NK-92 treated with Interleukin-12 subunit alpha and Interleukin-12 subunit beta, amount 100 ng/mL, for 24 hours (cell line): Measurements from ENCODE around the gene NT5M.
"Not testable (repeated sequence)": the region's sequence is repeated elsewhere in the genome, so short reads cannot be mapped to it uniquely, and the experiment has no call there.

ENCODE experiments used
- DNase-seq: peaks from one replicate; lab custom pipeline; 2025; lab: John Stamatoyannopoulos, UW

NT5M gene

DNA sequence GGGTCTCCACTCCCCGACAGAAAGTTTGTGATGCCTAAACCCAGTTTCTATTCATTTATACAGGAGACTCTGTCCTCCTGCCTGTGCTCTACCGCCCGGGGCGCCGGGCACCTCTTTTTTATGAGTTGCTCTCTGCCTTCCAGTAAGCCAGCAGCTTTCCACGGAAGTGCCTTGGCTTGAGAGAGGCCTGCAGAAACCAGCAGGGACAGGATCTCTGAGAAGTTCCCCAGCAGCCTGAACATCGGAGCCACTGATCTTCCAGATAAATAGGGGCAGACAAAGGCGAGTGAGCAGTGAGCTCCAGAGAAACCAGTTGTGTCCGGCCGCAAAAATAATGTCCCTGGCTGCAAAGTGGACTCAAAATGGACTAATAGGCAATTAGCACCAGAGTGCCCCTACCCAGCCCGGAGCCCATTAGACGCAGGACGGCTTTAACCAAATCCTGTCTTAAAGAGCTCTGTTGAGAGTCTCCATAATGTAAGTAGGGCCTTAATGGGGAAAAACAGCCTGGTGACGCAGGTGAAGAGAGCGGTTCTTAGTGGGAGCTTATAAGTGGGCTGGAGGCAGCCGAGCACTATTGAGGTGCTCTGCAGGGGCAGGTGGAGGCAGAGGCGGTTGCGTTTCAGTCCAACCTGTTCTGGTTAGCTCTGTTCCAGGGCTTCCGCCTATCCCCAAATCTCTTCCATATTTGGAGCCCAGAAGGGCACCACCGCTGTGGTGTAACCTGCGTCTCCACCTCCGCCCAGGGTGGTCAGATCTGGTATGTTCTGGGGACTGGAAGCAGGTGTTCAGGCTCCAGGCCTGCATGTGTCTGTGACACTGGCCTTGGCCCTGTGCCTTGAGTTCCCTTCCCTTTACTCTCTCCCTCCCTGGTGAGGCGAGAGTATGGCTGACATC is 74.1 kb downstream of the NT5M start:
- DNase-seq = no peak

DNA sequence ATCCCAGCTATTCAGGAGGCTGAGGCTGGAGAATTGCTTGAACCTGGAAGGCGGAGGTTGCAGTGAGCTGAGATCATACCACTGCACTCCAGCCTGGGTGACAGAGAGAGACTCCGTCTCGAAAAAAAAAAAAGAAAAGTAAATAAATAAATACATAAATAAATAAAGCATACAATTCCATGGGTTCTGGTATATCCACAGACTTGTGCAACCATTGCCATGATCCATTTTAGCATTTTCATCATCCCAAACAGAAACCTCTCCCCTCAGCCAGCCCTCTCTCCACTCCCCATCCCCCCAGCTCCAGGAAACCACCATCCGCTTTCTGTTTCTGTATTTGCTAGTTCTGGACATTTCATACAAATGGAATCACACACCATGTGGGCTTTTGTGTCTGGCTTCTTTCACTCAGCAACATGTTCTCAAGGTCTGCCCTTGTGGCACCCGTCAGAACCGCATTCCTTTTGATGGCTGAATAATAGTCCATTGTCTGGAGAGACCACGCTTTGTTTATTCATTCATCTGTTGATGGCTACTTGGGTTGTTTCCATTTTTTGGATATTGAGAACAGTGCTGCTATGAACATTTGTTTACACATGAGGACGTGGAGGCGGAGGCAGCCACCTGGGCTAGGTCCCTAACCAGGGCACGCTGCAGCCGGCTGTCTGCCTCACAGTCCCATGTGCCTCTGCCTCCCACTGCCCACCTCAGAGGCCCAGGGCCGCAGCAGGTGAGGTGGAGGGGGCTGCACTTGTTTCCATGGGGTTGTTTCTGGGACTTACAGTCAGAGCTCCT is 76.2 kb downstream of the NT5M start:
- DNase-seq = no peak

GRCh38 chr17:17380145-17380925 is 77.2 kb downstream of the NT5M start:
- no peak for DNase-seq

DNA sequence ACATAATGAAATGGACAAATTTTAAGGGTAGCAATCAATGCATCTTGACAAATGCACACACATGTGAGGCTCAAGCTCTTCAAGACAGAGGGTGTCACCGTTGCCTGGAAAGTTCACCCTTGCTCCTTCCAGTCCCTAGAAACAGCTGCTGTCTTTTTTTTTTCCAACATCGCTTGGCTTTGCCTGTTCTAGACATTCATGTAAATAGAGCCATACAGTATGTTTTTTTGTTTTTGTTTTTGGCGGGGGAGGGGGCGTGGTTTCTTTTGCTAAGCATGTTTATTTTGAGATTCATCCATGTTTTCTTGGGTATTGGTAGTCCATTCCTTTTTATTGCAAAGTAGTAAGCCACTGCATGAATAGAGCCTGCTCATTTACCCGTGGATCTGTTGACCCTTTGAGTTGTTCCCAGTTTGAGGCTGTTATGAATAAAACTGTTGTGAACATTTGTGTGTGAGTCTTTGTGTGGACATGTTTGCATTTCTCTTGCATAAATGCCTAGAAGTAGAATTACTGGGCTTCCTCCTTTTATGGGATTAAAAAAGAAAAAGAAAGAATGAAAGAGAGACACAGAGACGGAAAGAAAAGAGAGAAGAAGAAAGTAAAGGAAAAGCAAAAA is 78.4 kb downstream of the NT5M start:
- DNase-seq = no peak

GRCh38 chr17:17382065-17382459 is 78.9 kb downstream of the NT5M start:
- DNase-seq = no peak

DNA sequence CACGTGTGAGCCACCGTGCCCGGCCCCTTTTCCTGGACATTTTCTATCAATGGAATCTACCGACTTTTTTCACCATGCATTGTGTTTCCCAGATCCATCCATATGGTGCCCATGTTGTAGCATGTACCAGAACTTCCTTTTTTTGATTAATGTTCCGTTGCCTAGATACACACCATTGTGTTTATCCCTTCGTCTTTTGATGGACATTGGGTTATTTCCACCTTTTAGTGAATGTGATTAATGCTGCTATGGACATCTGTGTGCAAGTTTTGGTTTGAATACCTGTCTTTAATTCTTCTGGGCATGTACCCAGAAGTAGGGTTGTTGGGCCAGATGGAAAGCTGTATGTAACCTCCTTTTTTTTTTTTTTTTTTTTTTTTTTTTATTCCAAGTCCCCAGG is 79.8 kb downstream of the NT5M start:
- no peak for DNase-seq

DNA sequence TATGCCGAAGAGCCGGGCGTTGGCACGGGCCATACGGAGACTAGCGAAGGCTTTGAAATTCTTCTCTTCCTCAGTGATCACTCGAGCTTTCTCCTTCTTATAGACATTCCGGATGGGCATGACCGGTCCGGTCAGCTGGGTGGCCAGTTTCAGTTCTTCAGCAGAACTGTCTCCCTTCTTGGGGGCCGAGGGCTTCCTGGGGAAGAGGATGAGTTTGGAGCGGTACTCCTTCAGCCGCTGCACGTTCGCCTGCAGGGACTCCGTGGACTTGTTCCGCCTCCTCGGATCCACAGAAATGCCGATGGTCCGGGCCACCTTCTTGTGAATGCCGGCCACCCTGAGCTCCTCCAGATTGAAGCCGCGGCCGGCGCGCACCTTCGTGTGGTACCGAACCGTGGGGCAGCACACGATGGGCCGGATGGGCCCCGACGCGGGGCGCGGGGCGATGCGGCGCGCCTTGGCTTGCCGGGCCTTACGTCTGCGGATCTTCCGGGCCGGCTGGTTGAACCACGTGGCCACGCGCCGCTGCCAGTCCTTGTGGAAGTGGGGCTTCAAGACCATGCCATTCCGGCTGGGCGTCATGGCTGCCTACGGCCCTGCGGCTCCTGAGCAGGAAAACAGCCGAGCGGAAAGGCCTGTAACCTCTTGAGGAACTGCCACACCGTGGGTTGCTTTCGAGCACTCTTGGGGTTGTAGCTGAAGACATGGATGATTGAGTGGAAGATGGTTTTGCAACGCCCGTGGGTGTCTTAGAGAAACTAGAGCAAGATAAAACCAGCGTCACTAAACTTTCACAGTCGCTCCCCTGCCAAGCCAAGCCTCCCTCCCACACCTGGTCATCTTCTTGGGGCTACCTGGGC is 80.5 kb downstream of the NT5M start:
- DNase-seq = not testable (repeated sequence)

GRCh38 chr17:17384291-17384615 is 81.1 kb downstream of the NT5M start:
- no peak for DNase-seq

DNA sequence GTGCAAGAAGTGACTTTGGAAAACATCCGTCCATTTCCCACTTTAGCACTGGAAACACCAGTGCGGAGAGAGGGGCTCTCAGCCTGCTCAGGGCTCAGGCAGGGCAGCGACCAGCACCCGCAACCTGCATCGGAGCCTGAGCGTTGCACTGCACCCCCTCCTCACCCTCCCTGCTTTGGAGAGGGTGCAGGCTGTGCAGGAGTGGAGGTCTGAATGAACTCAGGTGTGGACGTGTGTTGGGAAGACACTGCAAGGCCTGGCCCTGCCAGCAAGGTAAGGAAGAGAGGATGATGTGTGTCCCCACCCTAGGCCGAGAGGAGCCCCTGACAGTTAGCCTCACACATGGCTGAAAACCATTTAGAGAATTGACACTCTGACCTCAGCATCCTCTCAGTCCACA is 81.8 kb downstream of the NT5M start:
- DNase-seq = no peak

- no peak for DNase-seq
These were observed 82.3 kb downstream of the NT5M start for GRCh38 chr17:17385491-17385890.

GRCh38 chr17:17386094-17386800 is 83.1 kb downstream of the NT5M start:
- DNase-seq = no peak

DNA sequence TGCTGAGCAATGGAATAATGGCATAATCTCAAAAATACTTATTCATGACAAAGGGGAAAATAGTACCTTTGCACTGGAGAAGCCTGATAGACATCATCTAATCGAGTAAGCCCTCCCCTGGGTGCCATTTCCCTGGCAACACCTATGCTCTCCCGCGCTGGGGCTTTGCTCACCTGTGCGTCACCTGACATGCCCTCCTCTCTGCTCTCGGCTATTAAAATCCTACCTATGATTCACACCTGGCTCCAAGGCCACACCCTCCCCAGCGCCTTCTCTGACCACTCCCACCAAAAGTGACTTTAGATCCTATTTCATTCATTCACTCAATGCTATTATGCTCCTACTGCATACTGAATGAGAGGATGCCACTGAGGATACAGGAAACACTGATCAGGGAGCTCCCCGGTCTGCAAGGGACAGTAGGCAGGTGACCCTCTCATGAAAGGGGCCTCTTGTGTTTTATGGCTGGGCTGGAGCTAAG is 83.9 kb downstream of the NT5M start:
- no peak for DNase-seq

GRCh38 chr17:17387498-17388362 is 84.6 kb downstream of the NT5M start:
- no peak for DNase-seq

DNA sequence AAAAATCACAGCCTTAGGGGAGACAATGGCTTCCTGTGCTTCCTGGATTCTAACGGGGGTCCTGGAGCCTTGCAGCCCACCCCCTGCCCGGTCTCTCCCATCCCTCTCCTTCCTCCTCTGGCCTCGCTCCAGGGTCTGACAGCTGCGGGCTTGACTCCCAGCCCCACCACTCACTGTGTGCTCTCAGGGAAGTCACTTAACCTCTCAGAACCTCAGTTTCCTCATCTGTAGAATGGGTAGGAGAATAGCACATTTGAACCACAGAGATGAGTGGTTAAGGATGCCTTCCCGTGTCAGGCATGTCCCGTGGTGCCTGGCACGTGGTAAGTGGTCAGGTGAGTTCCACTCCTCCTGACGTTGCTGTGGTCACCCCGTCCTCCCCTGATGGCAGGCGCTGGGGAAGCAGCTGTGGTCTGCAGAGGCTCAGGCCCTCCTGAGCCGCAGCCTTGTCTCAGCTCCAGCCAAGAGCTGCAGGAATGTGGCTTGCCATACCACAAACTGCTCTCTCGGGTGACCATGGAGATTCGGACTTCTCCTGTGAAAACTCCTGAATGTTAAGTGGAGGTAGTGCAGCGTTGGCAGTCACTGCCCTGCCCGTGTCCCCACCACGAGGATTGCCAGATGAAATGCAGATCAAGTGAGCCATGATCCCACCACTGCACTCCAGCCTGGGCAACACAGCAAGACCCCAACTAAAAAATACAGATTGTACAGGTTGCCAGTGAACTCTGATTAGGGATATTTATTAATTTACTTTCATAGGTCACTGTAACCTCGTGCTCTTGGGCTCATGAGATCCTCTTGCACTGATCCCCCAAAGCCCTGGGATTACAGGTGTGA is 85.7 kb downstream of the NT5M start:
- no peak for DNase-seq

DNA sequence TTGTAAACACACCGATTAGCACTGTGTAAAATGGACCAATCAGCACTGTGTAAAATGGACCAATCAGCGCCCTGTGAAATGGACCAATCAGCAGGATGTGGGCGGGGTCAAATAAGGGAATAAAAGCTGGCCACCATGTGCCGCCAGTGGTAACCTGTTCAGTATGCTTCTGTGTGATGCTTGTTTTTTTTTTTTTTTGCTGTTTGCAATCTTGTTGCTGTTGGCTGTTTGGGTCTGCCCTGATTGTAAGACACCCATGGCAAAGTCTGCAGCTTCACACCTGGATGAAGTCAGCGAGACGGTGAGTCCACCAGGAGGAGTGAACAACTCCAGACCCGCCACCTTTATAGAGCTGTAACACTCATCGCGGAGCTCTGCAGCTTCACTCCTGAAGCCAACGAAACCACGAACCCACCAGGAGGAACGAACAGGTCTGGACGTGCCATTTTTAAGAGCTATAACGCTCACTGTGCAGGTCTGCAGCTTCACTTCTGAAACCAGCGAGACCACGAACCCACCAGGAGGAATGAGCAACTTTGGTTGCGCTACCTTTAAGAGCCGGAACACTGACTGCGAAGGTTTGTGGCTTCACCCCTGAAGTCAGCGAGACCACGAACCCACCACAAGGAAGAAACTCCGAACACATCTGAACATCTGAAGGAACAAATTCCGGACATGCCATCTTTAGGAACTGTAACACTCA is 88.6 kb downstream of the NT5M start:
- DNase-seq = peak; percentile 61

- no peak for DNase-seq
These were observed 90.8 kb downstream of the NT5M start for GRCh38 chr17:17393976-17394375.

GRCh38 chr17:17394494-17394893 is 91.3 kb downstream of the NT5M start:
- no peak for DNase-seq
